Hematopoietic multipotent progenitor cell (in vitro differentiated cells): ENCODE measurements around the gene TLE1. TPM values are rescaled to one million over a fixed set of nuclear protein-coding genes. Genes with fewer than 3 reads are reported as not detected.

Experiments used
- DNase-seq, 3 donors: peaks; one replicate each; pipeline ENCODE4 v3.0.0-alpha.2; 2011 to 2015; ENCODE audit warnings: low read depth in 2 of 3, low spot score in 2 of 3
- total RNA-seq: library from RNA; depleted of rRNA; stranded (reverse); fragments of >200 nt; gene quantifications from one replicate; pipeline ENCODE4 v1.2.3, GENCODE V29; 2012

Gene TLE1
- total RNA-seq, 1 donor: 2.7 TPM

GRCh38 chr9:81686614-81687520 is 2.5 kb downstream of the TLE1 start:
- DNase-seq: peak in 2 of 3 donors; percentile 47 to 48

- DNase-seq: no peak
These were observed 3.4 kb downstream of the TLE1 start for GRCh38 chr9:81685763-81686613.

- DNase-seq: no peak
These were observed 4.7 kb downstream of the TLE1 start for GRCh38 chr9:81684635-81685034.

- no peak for DNase-seq
These were observed 5.6 kb downstream of the TLE1 start for GRCh38 chr9:81683704-81684103.

- no peak for DNase-seq
These were observed 6.1 kb downstream of the TLE1 start for GRCh38 chr9:81683238-81683637.

- peak in 2 of 3 donors; percentile 36 to 45 for DNase-seq
These were observed 6.5 kb downstream of the TLE1 start for GRCh38 chr9:81682797-81683196.

GRCh38 chr9:81682177-81682576 is 7.2 kb downstream of the TLE1 start:
- no peak for DNase-seq

GRCh38 chr9:81680506-81680905 is 8.8 kb downstream of the TLE1 start:
- DNase-seq: no peak

GRCh38 chr9:81680006-81680405 is 9.3 kb downstream of the TLE1 start:
- DNase-seq: no peak

GRCh38 chr9:81678088-81678487 is 11.3 kb downstream of the TLE1 start:
- DNase-seq: no peak

- DNase-seq: no peak
These were observed 13.0 kb downstream of the TLE1 start for GRCh38 chr9:81676395-81676794.

GRCh38 chr9:81673310-81673709 is 16.0 kb downstream of the TLE1 start:
- no peak for DNase-seq

- no peak for DNase-seq
These were observed 17.5 kb downstream of the TLE1 start for GRCh38 chr9:81671880-81672280.

GRCh38 chr9:81669866-81670265 is 19.5 kb downstream of the TLE1 start:
- no peak for DNase-seq

- no peak for DNase-seq
These were observed 20.2 kb downstream of the TLE1 start for GRCh38 chr9:81669041-81669651.

GRCh38 chr9:81666123-81666522 is 23.2 kb downstream of the TLE1 start:
- no peak for DNase-seq

GRCh38 chr9:81665322-81665871 is 23.9 kb downstream of the TLE1 start:
- peak in 1 of 3 donors; percentile 29 for DNase-seq

- no peak for DNase-seq
These were observed 24.6 kb downstream of the TLE1 start for GRCh38 chr9:81664638-81665222.

GRCh38 chr9:81661339-81661738 is 28.0 kb downstream of the TLE1 start:
- no peak for DNase-seq

- DNase-seq: no peak
These were observed 32.4 kb downstream of the TLE1 start for GRCh38 chr9:81656871-81657337.
